NCI-H526 treated with DMSO at 0.1 percent for 48 hours (cell line): ENCODE measurements around the gene RARA.

ENCODE experiments used
- DNase-seq: peaks from one replicate; lab custom pipeline; 2025; lab: John Stamatoyannopoulos, UW

The RARA gene

GRCh38 chr17:40316571-40317344 is 7.8 kb downstream of the RARA start:
- DNase-seq = peak; percentile 10

DNA sequence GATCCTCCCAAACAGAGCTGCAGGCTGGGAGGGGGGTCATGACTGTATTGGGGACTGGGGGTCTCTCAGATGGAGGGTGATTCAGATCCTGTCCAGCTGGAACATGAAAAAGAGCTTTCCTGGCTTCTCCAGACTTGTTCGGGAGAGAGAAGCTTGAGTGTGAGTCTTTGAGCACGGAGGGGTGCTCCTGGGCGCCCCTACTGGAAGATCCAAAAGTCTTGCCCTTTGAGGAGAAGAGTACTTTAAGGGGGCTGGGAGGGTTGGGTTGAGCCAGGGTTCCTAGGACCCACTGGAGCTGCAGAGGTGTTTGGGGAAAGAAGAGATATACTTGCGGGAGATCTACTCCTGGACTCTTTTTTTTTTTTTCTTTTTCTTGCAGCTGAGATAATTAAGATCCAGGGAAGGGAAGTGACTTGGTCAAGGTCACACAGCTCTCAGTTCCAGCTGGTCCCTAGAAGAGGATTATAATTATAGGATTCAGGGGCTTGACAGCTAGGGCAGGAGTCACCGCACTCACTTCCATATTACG is 8.4 kb downstream of the RARA start:
- no peak for DNase-seq

- DNase-seq = peak; percentile 82
Observed at GRCh38 chr17:40317880-40318829, 9.2 kb downstream of the RARA start.

GRCh38 chr17:40318830-40319391 is 9.9 kb downstream of the RARA start:
- DNase-seq = no peak

- no peak for DNase-seq
Observed at GRCh38 chr17:40319651-40320540, 10.9 kb downstream of the RARA start.

DNA sequence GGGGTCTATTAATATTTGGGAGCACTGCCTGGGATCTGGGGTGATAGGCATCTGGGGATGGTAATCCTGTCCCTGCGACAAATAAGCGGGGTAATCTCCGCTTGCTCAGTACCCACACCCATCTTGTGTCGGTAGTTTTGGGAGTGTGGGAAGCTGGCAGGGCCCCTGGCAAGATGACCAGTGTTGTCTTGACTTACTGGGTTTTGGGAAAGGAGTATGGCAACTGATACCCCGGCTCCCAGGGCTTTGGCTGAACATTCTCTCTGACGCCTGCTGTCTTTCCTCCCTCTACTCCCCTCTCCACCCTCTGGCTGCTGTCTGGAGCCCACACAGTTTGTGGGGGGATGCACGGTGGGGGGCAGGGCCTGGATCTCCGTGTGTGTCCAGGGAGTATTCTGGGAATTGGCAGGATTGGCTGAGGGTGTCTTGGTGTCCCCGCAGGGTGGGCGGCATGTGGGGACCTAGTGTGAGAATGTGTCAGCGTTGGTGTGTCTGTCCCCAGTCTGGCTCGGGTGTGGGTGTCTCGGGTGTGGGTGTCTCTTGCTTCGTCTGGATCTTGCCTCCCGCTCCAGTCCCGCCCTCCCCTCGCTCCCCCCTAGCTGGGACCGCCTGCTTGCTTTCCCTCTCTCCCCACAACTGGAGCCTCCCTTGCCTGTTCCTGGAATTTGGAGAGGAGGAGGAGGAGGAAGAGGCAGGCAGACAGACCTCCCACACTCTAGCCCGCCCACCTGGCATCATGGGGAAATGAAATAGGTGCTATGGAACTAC is 12.0 kb downstream of the RARA start:
- DNase-seq = no peak

GRCh38 chr17:40321524-40321929 is 12.5 kb downstream of the RARA start:
- DNase-seq = no peak

DNA sequence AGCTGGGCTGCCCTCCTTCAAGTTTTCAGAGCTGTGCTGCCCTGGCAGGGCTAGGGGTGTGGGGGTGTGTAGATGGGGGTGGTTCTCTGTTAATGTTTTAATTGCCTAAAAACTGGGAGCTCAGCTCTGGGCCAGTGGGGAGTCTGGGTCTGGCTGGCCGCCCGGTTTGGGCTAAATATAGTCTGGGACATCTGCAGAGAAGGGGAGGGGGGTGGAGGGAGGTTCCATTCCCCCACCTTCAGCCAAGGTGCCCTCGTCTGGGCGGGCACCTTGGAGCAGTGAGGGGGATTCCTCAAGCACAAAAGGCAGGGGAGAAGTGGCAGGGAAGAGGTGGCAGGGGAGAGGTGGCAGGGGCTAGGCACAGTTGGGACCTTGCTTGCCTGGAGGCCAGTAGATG is 13.0 kb downstream of the RARA start:
- no peak for DNase-seq

DNA sequence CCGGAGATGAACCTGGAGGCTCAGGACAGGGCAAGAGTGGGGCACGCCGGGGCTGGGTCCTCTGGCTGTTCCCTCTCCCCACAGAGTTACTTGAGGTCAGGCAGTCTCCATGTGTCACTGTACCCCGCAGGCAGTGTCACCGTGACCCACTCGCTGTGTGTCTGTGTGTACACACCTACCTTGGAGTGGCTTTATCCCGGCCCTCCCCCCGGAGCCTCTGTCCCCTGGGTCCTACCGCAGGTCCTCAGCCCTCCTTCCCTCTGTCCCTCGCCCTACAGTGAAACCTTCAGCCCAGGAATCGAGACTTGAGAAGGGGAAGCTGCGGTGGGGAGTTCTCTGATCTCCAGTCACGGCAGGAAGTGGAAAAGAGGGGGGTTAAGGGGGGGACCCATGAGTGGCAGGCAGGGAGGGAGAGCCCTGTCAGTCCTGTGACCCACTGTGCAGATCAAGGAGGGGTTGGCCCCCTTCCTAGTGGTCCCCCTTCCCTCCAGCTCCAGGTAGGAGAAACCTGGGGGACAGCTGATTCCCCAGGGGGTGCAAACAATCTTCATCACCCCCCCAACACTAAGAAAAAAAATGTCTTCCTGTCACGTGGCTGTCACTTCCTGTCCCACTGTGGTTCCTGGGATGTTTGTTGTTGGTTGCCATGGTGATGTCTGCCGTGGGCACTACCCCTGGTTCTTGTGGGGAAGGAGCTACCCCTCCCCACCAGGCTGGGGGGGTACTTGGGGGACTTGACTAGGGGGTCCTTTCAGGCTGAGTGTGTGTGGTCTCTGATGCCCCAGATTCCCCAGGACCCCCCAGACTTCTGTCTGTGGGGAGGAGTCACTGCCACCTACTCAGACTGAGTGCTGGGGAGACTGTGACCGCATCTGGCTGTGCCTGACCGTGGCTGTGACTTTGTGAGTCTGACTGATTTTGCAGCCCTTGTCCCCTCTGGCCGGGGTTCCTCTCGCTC is 13.7 kb downstream of the RARA start:
- DNase-seq = no peak

DNA sequence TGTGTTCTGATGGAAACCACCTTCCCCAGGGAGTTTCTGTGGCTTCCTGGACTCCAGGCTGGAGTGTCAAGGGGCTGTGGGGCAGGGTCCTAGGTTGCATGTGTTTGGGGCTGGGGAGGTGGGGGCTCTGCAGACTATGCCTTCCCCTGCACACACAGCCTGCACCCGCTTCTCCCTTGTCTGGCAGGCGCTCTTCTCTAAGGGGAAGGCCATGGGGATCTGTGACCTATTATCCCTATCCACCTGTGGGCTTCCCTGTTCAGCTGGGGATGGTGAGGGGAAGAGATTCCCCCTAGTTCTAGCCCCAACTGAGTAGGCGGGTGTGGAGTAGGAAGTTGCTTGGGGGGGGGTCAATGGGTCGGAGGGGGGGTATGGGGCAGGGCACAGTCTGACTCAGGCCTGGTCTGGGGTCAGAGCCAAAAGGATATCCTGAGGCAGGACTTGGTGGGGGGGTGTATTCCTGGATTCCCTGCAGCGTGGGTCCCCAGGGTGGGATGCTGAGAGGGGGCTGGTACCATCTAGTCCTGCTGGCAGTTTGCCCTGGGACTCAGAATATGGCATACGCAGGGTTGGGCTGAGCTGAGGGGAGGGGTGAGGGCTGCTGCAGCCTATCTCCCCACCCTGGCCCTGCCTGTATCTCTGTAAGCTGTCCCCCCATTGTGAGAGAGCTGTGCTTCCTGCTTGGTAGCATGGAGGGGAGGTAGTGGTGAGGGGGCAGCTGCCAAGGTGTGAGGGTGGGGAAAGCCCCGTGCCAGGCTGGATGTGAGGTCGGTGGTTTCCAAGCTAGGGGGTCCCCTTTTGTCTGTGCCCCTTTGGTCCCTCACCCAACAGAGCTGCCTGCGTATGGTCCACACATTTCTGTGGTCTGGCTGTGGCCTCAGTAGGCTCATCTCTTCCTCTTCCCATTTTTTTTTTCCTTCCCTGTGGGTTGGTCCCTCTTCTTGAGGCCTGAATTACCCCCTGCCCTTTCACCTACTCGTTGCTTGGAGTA is 14.7 kb downstream of the RARA start:
- DNase-seq = no peak

DNA sequence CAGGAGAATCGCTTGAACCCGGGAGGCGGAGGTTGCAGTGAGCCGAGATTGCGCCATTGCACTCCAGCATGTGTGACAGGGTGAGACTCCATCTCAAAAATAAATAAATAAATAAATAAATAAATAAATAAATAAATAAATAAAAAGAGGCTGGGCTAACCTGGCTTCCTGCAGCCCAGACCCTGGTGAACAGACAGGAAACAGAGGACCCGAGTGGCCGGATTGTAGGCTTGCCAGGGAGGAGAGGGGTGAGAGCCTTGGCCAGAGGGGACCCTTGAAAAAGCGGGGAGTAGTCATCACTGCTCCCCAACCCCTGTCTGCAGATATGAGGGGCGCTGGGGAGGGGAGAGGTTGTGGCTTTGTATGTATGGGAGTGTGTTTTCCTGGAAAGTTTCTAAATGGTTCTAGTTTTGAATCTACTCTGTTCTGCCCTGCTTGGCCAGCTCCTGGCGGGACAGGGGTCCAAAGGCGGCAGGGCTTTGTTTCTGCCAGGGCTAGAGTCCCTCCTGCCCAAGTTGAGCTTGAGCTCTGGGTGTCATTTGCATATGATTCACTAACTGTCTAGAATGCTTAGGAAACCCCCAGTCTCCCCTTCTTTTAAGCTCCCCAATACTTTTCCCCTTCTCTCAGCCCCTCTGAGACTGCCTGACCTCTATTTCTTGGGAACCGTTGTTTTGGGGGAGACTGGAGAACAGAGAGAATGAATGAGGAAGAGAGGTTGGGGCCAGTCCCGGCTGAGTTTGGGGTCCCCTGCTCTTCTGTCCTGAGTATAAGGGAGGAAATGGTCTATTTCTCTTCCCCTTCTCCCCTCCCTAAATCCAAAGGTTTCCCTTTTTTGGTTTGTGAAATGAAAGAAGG is 16.4 kb downstream of the RARA start:
- DNase-seq = no peak

- no peak for DNase-seq
Observed at GRCh38 chr17:40326014-40326831, 17.2 kb downstream of the RARA start.

- no peak for DNase-seq
Observed at GRCh38 chr17:40326832-40327199, 17.8 kb downstream of the RARA start.

DNA sequence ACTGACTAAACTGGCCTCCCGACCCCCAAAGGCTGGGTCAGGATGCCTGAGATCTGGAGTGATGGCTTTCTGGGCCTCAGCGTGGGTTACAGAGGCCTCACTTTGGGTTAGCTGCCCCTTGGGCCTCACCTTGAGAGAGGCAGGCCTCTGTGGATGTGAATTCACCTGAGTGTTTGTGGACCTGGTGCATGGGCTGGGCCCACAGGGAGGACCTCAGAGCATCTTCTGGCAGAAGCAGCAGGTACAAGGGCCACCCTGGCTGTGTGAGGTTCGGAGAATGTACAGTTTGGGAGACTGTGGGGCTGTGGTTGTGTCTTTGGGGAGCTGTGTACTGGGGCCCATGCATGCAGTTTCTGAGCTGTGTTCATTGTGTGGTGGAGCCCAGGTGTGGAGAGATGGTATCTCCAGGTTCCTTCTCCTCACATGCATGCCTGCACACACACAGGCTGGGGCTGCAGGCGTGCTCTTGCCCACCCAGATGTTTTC is 18.3 kb downstream of the RARA start:
- no peak for DNase-seq

- no peak for DNase-seq
Observed at GRCh38 chr17:40327735-40328385, 18.9 kb downstream of the RARA start.

DNA sequence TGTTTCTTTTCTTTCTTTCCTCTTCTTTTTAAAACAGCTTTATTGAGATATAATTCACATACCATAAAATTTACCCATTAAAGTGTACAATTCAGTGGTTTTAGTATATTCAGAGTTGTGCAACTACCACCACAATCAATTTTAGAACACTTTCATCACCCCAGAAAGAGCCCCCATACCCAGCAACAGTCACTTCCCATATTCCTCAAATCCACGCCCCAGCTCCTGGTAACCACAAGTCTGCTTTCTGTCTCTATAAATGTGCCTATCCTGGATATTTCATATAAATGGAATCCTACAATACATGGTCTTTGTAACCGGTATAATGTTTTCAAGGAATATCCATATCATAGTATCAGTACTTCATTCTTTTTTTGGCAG is 19.4 kb downstream of the RARA start:
- DNase-seq = no peak
